AG10803 (cell line): ENCODE results near the gene COL23A1.

Experiments
- DNase-seq: peaks from one replicate; pipeline ENCODE4 v3.0.0; 2010; ENCODE audit warnings: low read depth
- H3K4me3 ChIP-seq: 2 replicates; pipeline ENCODE4 v1.5.1; 2011; ENCODE audit warnings: mild to moderate bottlenecking, low read length, control low read depth
- CTCF ChIP-seq: conservative IDR thresholded peaks from 2 replicates; pipeline ENCODE4 v1.5.1; 2011; ENCODE audit warnings: mild to moderate bottlenecking, low read length, control low read depth, inconsistent platforms

Gene COL23A1

GRCh38 chr5:178434851-178435250 lies 155.3 kb downstream of the COL23A1 start:
- DNase-seq: no peak
- no peak for TF ChIP-seq CTCF
- H3K4me3 ChIP-seq: no peak overlapping the region

- DNase-seq: no peak
- H3K4me3 ChIP-seq: no peak overlapping the region
- TF ChIP-seq CTCF: no peak
These were observed 156.0 kb downstream of the COL23A1 start for GRCh38 chr5:178434016-178434761.

GRCh38 chr5:178433273-178433775 lies 156.9 kb downstream of the COL23A1 start:
- H3K4me3 ChIP-seq: no peak overlapping the region
- DNase-seq: no peak
- TF ChIP-seq CTCF: no peak

- H3K4me3 ChIP-seq: no peak overlapping the region
- DNase-seq: no peak
- no peak for TF ChIP-seq CTCF
These were observed 157.5 kb downstream of the COL23A1 start for GRCh38 chr5:178432421-178433272.

GRCh38 chr5:178431782-178432165 lies 158.4 kb downstream of the COL23A1 start:
- no peak for TF ChIP-seq CTCF

GRCh38 chr5:178431063-178431781 lies 159.0 kb downstream of the COL23A1 start:
- TF ChIP-seq CTCF: no peak
- H3K4me3 ChIP-seq: no peak overlapping the region
- no peak for DNase-seq

More at GRCh38 chr5:178431782-178432165, 158.4 kb downstream of the COL23A1 start:
- H3K4me3 ChIP-seq: no peak overlapping the region
- peak; percentile 27 for DNase-seq
